ENCODE measurements around the gene LAMTOR1. TPM values are rescaled to one million over a fixed set of nuclear protein-coding genes. Genes with fewer than 3 reads are reported as not detected.
A peak's percentile ranks its signal among the peaks of the same experiment; 100 is the strongest.

Gene LAMTOR1
- total RNA-seq, 1 donor from 2014 or later = 148 TPM

DNA sequence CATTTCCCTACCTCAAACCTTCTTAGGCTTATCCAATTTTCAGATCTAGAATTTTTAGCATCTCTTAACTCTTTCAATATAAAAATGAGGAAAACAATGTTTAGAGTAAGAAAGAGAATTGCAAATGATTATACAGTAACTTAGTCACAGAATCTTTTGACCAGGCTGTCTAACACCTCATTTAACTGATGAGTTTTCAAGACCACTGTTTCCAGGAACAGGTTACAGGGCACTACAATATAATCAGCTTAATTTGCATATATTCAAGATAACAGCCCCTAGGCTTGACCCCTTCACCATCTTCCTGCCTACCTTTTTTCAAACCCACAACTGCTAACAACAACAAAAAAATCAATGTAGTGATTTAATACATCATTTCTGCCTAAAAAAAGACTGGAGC, 35.4 kb downstream of the LAMTOR1 start:
- H3K36me3 ChIP-seq = no peaks in the 10 kb centered on the region
- no peaks in the 10 kb centered on the region for H3K27me3 ChIP-seq
- H3K9me3 ChIP-seq = no peaks in the 10 kb centered on the region
- peak overlapping the region; percentile 85 to 87 for H3K27ac ChIP-seq
- H3K4me3 ChIP-seq = no peak overlapping the region
- peaks cover 6 to 31% of the 10 kb centered on the region in 2 donors for H3K4me1 ChIP-seq
- TF ChIP-seq CTCF (IDR thresholded peaks at IDR 0.05) = no peak
- DNase-seq (ENCODE audit: low spot score in 2 of 2) = no peak
- intact Hi-C loops (cut with DNase I) = no loop called here

DNA sequence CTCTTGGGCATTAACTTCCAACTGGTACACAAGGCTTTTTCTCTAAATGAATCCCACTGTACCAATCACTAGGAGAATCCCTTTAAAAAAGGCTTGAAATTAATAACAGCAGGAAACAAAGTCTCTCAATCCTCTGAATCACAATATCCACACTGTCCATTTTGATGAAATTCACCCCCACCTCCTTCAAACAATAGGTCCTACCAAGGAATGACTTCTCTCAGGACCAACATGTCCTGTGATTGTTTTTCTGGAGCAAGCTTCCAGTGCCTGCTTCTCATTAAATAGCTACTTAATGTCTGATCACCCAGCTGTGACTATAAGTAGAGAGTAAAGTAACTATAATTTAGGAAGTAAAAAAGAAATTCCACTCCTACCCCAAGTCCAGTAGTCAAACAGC, 35.8 kb downstream of the LAMTOR1 start:
- Histone ChIP-seq H3K36me3 (no peaks in the 10 kb centered on the region), H3K9me3 (no peaks in the 10 kb centered on the region), H3K27me3 (no peaks in the 10 kb centered on the region), H3K27ac (peak overlapping the region; percentile 3 to 87), H3K4me3 (no peak overlapping the region), H3K4me1 (peaks cover 4 to 28% of the 10 kb centered on the region in 2 donors)
- no peak for TF ChIP-seq CTCF (IDR thresholded peaks at IDR 0.05)
- intact Hi-C loops (cut with DNase I) = no loop called here
- DNase-seq (ENCODE audit: low spot score in 2 of 2) = no peak

GRCh38 chr11:72066855-72067254, 36.2 kb downstream of the LAMTOR1 start:
- Histone ChIP-seq H3K9me3 (no peaks in the 10 kb centered on the region), H3K4me3 (no peak overlapping the region), H3K27ac (peak overlapping the region; percentile 3 to 87), H3K36me3 (no peaks in the 10 kb centered on the region), H3K4me1 (peaks cover 0 to 24% of the 10 kb centered on the region in 2 donors), H3K27me3 (no peaks in the 10 kb centered on the region)
- DNase-seq (ENCODE audit: low spot score in 2 of 2) = peak in 1 of 2 donors; percentile 8
- intact Hi-C loops (cut with DNase I) = no loop called here
- TF ChIP-seq CTCF (IDR thresholded peaks at IDR 0.05) = no peak

DNA sequence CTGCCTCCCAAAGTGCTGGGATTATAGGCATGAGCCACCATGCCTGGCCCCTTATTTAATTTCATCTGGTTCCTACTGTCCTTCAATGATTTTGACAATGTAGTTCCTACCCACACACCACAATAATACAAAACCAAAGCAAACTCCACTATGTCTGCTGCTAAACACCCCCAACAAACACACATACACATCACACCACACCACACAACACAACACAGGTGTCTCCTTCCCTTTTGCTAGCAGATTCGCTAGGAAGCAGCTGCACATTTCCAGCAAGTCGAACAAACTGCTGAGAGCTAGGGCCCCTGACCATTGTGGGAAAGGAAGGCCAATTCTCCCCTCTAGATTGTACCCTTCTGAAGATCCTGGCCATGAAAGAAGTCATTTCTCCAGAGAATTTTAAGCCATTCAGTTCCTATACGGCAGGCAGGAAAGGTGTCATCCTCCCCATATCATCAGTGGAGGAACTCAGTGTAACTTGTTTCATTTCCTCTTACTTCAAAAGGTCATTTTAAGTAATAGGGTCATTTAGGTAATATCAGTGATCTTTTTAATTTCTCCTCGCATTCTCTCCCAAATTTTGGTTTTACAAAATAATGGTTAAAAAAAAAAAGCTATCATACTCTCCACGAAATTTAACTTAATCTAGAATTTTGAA, 41.2 kb downstream of the LAMTOR1 start:
- Histone ChIP-seq H3K4me3 (no peak overlapping the region), H3K27me3 (no peaks in the 10 kb centered on the region)
- intact Hi-C loops (cut with DNase I) = no loop called here

GRCh38 chr11:72058416-72059034, 44.6 kb downstream of the LAMTOR1 start:
- H3K27me3 ChIP-seq = no peaks in the 10 kb centered on the region
- TF ChIP-seq CTCF (IDR thresholded peaks at IDR 0.05) = no peak
- H3K27ac ChIP-seq = no peak overlapping the region
- H3K4me1 ChIP-seq = no peaks in the 10 kb centered on the region
- H3K36me3 ChIP-seq = no peaks in the 10 kb centered on the region
- DNase-seq (ENCODE audit: low spot score in 2 of 2) = peak in 1 of 2 donors; percentile 35
- intact Hi-C loops (cut with DNase I) = no loop called here
- H3K4me3 ChIP-seq = no peak overlapping the region
- no peaks in the 10 kb centered on the region for H3K9me3 ChIP-seq

More for the DNA sequence above, 41.2 kb downstream of the LAMTOR1 start:
- no peak for TF ChIP-seq CTCF (IDR thresholded peaks at IDR 0.05)
- H3K36me3 ChIP-seq = no peaks in the 10 kb centered on the region
- no peak overlapping the region for H3K27ac ChIP-seq
- H3K9me3 ChIP-seq = no peaks in the 10 kb centered on the region
- H3K4me1 ChIP-seq = no peaks in the 10 kb centered on the region
- DNase-seq (ENCODE audit: low spot score in 2 of 2) = peak in 1 of 2 donors; percentile 5

All from ascending aorta (tissue), 2 donors.